ENCODE measurements around the gene DUOX1.

- TF ChIP-seq POLR2A (IDR thresholded peaks at IDR 0.05), result peak; percentile 96
- TF ChIP-seq CTCF (IDR thresholded peaks at IDR 0.05), result peak; percentile 51 to 86 (median 70)
- TF ChIP-seq POLR2AphosphoS5 (IDR thresholded peaks at IDR 0.05), result peak; percentile 92 to 99 (median 98)
Observed at GRCh38 chr15:45198337-45199135, 68.7 kb downstream of the DUOX1 start.
